Retinal pigment epithelial cell (primary cell): ENCODE measurements around the gene C3.

ENCODE experiments used
- DNase-seq: peaks from one replicate; pipeline ENCODE4 v3.0.0-alpha.2; 2010; ENCODE audit warnings: low read depth
- H3K4me3 ChIP-seq: 2 replicates; pipeline ENCODE4 v1.5.1; 2011; ENCODE audit warnings: mild to moderate bottlenecking, low read length, control low read depth, moderate library complexity
- CTCF ChIP-seq: conservative IDR thresholded peaks from 2 replicates; pipeline ENCODE4 v1.5.1; 2011; ENCODE audit warnings: low read depth, low read length, control low read depth, inconsistent platforms

Gene C3

GRCh38 chr19:6686628-6686975 lies 33.8 kb downstream of the C3 start:
- no peak for TF ChIP-seq CTCF
- DNase-seq, result no peak
- H3K4me3 ChIP-seq, result no peak overlapping the region

- H3K4me3 ChIP-seq, result no peak overlapping the region
- DNase-seq, result no peak
- TF ChIP-seq CTCF, result no peak
Measured at GRCh38 chr19:6685962-6686627, 34.4 kb downstream of the C3 start.

GRCh38 chr19:6685482-6685881 lies 35.0 kb downstream of the C3 start:
- DNase-seq, result no peak
- no peak overlapping the region for H3K4me3 ChIP-seq
- TF ChIP-seq CTCF, result no peak

GRCh38 chr19:6683971-6684370 lies 36.5 kb downstream of the C3 start:
- DNase-seq, result no peak
- no peak for TF ChIP-seq CTCF
- H3K4me3 ChIP-seq, result no peak overlapping the region

- H3K4me3 ChIP-seq, result no peak overlapping the region
- no peak for DNase-seq
- no peak for TF ChIP-seq CTCF
Measured at GRCh38 chr19:6682607-6683128, 37.8 kb downstream of the C3 start.

GRCh38 chr19:6680141-6680540 lies 40.3 kb downstream of the C3 start:
- no peak for DNase-seq
- no peak overlapping the region for H3K4me3 ChIP-seq
- no peak for TF ChIP-seq CTCF

- no peak for DNase-seq
- no peak overlapping the region for H3K4me3 ChIP-seq
- no peak for TF ChIP-seq CTCF
Measured at GRCh38 chr19:6679139-6679538, 41.3 kb downstream of the C3 start.
